Breast epithelium (tissue), 4 donors: ENCODE results near the gene LUC7L. TPM values are rescaled to one million over a fixed set of nuclear protein-coding genes. Genes with fewer than 3 reads are reported as not detected.
A peak's percentile ranks its signal among the peaks of the same experiment; 100 is the strongest.

Source experiments
- DNase-seq, 2 donors: peaks; one replicate each; pipeline ENCODE4 v3.0.0-alpha.2; 2019; ENCODE audit warnings: low spot score in 2 of 2
- H3K27ac ChIP-seq, 2 donors: fragments of 200-600 bp; sonication (generic) in 1 of 2; one replicate each; pipeline ENCODE4 v1.5.1; 2016 to 2019; ENCODE audit warnings: mild to moderate bottlenecking in 1 of 2
- H3K27me3 ChIP-seq, 2 donors: fragments of 200-600 bp; sonication (generic) in 1 of 2; one replicate each; pipeline versions ENCODE4 v1.5.1 to v1.6.0; 2017 to 2019; ENCODE audit warnings: control low read depth in 1 of 2, mild to moderate bottlenecking in 1 of 2
- H3K36me3 ChIP-seq: fragments of 200-600 bp; one replicate; pipeline ENCODE4 v1.5.1; 2019
- H3K4me1 ChIP-seq, 2 donors: fragments of 200-600 bp; sonication (generic); one replicate each; pipeline ENCODE4 v1.5.1; 2016 to 2019; ENCODE audit warnings: control low read depth in 1 of 2
- H3K4me3 ChIP-seq, 3 donors: fragments of 200-600 bp; sonication (generic); 1 replicate in 2 of 3; 2 replicates in 1 of 3; pipeline ENCODE4 v1.5.1; 2016 to 2019; ENCODE audit warnings: mild to moderate bottlenecking in 3 of 3, moderate library complexity in 2 of 3
- H3K9me3 ChIP-seq, 2 donors: fragments of 200-600 bp; sonication (generic) in 1 of 2; one replicate each; pipeline ENCODE4 v1.5.1; 2016 to 2019; ENCODE audit warnings: control low read depth in 1 of 2
- POLR2A ChIP-seq: fragments of 450-650 bp; IDR thresholded peaks from one replicate; pipeline ENCODE4 v1.6.1; 2016; ENCODE audit warnings: antibody characterized with exemption, mild to moderate bottlenecking, moderate library complexity
- POLR2AphosphoS5 ChIP-seq, 3 donors: sonication (generic); formaldehyde crosslinking; IDR thresholded peaks; one replicate each; pipeline ENCODE4 v1.6.1; 2017; ENCODE audit warnings: antibody characterized with exemption in 3 of 3
- intact Hi-C: fragments of 100-400 bp; cut with DNase I; formaldehyde crosslinking; loops from one replicate; pipeline ENCODE4 v1.15.1; 2023; ENCODE audit warnings: low total_unique reads
- total RNA-seq, 3 donors: library from RNA; depleted of rRNA; stranded (reverse); fragments of >200 nt; gene quantifications; one replicate each; pipeline ENCODE4 v1.1.0, GENCODE V29; 2016
- TF ChIP-seq, protein P1 (sequence below), 3 donors: fragments of 450-650 bp; IDR thresholded peaks; one replicate each; pipeline ENCODE4 v1.5.1; 2016 to 2017; ENCODE audit warnings: antibody characterized with exemption in 3 of 3, mild to moderate bottlenecking in 3 of 3, moderate library complexity in 3 of 3

LUC7L gene
- total RNA-seq, 3 donors from 2014 or later = 60.6 to 135 (median 107) TPM

DNA sequence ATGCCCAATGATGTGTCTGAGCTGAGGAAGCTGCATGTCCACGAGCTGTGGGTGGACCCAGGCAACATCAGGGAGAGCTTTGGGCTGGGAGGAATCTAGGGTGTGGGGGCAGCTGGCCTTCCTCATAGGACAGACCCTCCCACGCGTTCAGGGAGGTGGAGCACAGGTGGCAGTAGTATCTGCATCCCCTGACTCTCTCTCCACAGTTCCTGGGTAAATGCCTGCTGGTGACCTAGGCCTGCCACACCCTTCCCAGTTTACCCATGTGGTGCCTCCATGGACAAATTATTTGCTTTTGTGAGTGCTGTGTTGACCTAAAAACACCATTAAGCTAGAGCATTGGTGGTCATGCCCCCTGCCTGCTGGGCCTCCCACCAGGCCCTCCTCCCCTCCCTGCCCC, 60.2 kb downstream of the LUC7L start:
- Histone ChIP-seq H3K4me3 (no peak overlapping the region), H3K27ac (no peak overlapping the region), H3K36me3 (no peaks in the 10 kb centered on the region), H3K9me3 (no peaks in the 10 kb centered on the region), H3K4me1 (peaks cover 6 to 8% of the 10 kb centered on the region in 2 donors), H3K27me3 (peaks cover 22 to 68% of the 10 kb centered on the region in 2 donors)
- DNase-seq = no peak
- TF ChIP-seq, protein P1, sequence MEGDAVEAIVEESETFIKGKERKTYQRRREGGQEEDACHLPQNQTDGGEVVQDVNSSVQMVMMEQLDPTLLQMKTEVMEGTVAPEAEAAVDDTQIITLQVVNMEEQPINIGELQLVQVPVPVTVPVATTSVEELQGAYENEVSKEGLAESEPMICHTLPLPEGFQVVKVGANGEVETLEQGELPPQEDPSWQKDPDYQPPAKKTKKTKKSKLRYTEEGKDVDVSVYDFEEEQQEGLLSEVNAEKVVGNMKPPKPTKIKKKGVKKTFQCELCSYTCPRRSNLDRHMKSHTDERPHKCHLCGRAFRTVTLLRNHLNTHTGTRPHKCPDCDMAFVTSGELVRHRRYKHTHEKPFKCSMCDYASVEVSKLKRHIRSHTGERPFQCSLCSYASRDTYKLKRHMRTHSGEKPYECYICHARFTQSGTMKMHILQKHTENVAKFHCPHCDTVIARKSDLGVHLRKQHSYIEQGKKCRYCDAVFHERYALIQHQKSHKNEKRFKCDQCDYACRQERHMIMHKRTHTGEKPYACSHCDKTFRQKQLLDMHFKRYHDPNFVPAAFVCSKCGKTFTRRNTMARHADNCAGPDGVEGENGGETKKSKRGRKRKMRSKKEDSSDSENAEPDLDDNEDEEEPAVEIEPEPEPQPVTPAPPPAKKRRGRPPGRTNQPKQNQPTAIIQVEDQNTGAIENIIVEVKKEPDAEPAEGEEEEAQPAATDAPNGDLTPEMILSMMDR (IDR thresholded peaks at IDR 0.05) = no peak
- TF ChIP-seq POLR2AphosphoS5 (IDR thresholded peaks at IDR 0.05) (no peak), POLR2A (no peak)
- intact Hi-C loops = no loop called here

DNA sequence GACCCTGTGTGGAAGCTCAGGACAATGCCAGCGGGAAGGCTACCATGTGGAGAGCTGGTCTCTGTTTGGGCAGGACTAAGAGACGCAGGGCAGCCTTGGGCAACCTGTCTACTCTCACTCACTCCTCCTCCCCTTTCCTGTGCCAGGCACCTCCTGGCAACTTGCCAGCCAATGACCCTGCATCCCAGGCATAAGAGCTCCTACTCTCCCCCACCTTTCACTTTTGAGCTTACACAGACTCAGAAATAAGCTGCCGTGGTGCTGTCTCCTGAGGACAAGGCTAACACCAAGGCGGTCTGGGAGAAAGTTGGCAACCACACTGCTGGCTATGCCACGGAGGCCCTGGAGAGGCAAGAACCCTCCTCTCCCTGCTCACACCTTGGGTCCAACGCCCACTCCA, 60.8 kb downstream of the LUC7L start:
- peaks cover 22 to 66% of the 10 kb centered on the region in 2 donors for H3K27me3 ChIP-seq
- no peak for TF ChIP-seq POLR2AphosphoS5 (IDR thresholded peaks at IDR 0.05)
- no peak for TF ChIP-seq POLR2A
- TF ChIP-seq, protein P1 (IDR thresholded peaks at IDR 0.05) = no peak
- no peaks in the 10 kb centered on the region for H3K9me3 ChIP-seq
- intact Hi-C loops = no loop called here
- H3K27ac ChIP-seq = no peak overlapping the region
- H3K36me3 ChIP-seq = no peaks in the 10 kb centered on the region
- H3K4me1 ChIP-seq = peaks cover 6 to 8% of the 10 kb centered on the region in 2 donors
- DNase-seq = no peak
- H3K4me3 ChIP-seq = no peak overlapping the region

DNA sequence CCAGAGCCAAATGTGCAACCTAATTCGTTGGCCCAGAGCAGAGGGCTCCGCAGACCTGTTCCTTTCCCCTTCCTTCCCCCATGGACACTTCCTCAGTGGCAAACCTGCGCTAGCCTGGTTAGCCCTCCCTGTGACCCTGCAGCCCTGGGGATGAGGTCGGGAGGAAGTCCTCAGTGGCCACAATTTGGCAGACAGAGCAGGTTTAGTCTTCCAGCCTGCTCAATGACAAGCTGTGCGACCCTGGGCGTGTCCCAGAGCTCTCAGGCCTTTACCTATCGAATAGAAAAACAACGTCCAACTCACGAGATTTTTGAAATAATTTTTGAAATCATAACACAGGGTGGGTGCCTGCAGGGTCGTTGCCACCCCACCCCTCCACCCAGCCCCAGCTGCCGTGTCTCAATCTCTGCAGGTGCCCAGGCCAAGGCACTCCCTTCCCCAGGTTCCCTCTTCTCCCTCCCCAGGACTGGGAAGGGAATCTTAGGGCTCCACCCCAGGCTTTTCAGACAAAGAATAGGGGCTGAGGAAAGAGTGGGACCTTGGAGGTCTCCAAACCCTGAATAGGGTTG, 62.0 kb downstream of the LUC7L start:
- Histone ChIP-seq H3K27ac (no peak overlapping the region), H3K27me3 (peaks cover 22 to 63% of the 10 kb centered on the region in 2 donors), H3K4me1 (peaks cover 6 to 8% of the 10 kb centered on the region in 2 donors), H3K9me3 (no peaks in the 10 kb centered on the region), H3K4me3 (no peak overlapping the region), H3K36me3 (no peaks in the 10 kb centered on the region)
- TF ChIP-seq POLR2AphosphoS5 (IDR thresholded peaks at IDR 0.05) (no peak), POLR2A (no peak)
- TF ChIP-seq, protein P1 (IDR thresholded peaks at IDR 0.05) = no peak
- no peak for DNase-seq
- intact Hi-C loops = no loop called here

DNA sequence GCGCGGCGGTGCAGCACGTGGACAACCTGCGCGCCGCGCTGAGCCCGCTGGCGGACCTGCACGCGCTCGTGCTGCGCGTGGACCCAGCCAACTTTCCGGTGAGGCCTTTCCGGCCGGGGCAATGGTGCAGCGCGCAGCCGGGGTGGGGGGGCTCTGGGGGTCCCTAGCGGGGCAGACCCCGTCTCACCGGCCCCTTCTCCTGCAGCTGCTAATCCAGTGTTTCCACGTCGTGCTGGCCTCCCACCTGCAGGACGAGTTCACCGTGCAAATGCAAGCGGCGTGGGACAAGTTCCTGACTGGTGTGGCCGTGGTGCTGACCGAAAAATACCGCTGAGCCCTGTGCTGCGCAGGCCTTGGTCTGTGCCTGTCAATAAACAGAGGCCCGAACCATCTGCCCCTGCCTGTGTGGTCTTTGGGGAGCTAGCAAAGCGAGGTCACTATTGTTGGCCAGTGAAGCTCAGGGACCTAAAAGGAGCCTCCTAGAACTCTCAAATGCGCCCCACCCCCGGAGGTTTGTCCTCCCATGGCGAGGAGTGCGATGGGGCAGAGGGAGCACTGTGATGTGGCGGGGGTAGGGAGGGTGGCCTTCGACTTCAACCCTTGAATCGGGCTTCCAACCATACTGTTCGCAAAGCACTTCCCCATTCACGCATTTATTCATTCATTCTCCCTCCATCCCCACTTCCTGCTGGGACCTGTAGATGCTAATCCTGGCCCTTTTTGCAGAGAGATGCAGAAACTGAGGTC, 62.7 kb downstream of the LUC7L start:
- peaks cover 22 to 60% of the 10 kb centered on the region in 2 donors for H3K27me3 ChIP-seq
- peaks cover 6 to 8% of the 10 kb centered on the region in 2 donors for H3K4me1 ChIP-seq
- TF ChIP-seq, protein P1 (IDR thresholded peaks at IDR 0.05) = no peak
- no peak for TF ChIP-seq POLR2AphosphoS5 (IDR thresholded peaks at IDR 0.05)
- H3K36me3 ChIP-seq = no peaks in the 10 kb centered on the region
- peak overlapping the region in 1 of 3 donors; percentile 64 for H3K4me3 ChIP-seq
- no peak overlapping the region for H3K27ac ChIP-seq
- intact Hi-C loops = no loop called here
- no peak for DNase-seq
- H3K9me3 ChIP-seq = no peaks in the 10 kb centered on the region
